ENCODE measurements around the gene BTN1A1. TPM values are rescaled to one million over a fixed set of nuclear protein-coding genes. Genes with fewer than 3 reads are reported as not detected.

BTN1A1 gene
- polyA plus RNA-seq, 2 of the 4 experiments (the other 2 are of a cell fraction) = not detected

Small RNA genes within 50 kb of the gene (small RNA-seq; reads per million reads assigned to genes)
- gene RNU6-502P = 0 reads per million in 6 experiments

Other genes with a start within 250 kb of the BTN1A1 start
- gene BTN3A2, start 135.1 kb upstream of the BTN1A1 start, polyA plus RNA-seq (2011; rRNA removed) = 13.4 and 13.5 TPM in 2 replicates
- gene BTN3A2, start 135.1 kb upstream of the BTN1A1 start, polyA plus RNA-seq (2017; fragmentation: RNase III; extraction: RNeasy Plus Mini Kit Qiagen cat#74134 plus additional on column Dnase treatment) = 4.2 to 5.1 TPM (median 4.8 TPM) in 3 replicates
- 6.5 and 7.0 TPM in 2 replicates for gene BTN2A2, start 117.2 kb upstream of the BTN1A1 start, polyA plus RNA-seq (2011; rRNA removed)
- gene BTN2A2, start 117.2 kb upstream of the BTN1A1 start, polyA plus RNA-seq (2017; fragmentation: RNase III; extraction: RNeasy Plus Mini Kit Qiagen cat#74134 plus additional on column Dnase treatment) = 6.7 to 9.5 TPM (median 7.5 TPM) in 3 replicates
- gene BTN3A1, start 98.0 kb upstream of the BTN1A1 start, polyA plus RNA-seq (2011; rRNA removed) = 8.1 and 13.6 TPM in 2 replicates
- 3.8 to 5.5 TPM (median 4.0 TPM) in 3 replicates for gene BTN3A1, start 98.0 kb upstream of the BTN1A1 start, polyA plus RNA-seq (2017; fragmentation: RNase III; extraction: RNeasy Plus Mini Kit Qiagen cat#74134 plus additional on column Dnase treatment)
- 2.7 and 3.9 TPM in 2 replicates for gene BTN3A3, start 59.8 kb upstream of the BTN1A1 start, polyA plus RNA-seq (2011; rRNA removed)
- gene BTN3A3, start 59.8 kb upstream of the BTN1A1 start, polyA plus RNA-seq (2017; fragmentation: RNase III; extraction: RNeasy Plus Mini Kit Qiagen cat#74134 plus additional on column Dnase treatment) = 1.5 to 1.9 TPM (median 1.6 TPM) in 3 replicates
- gene BTN2A1, start 42.3 kb upstream of the BTN1A1 start, polyA plus RNA-seq (2011; rRNA removed) = 20.7 and 21.8 TPM in 2 replicates
- 19.2 to 20.3 TPM (median 19.3 TPM) in 3 replicates for gene BTN2A1, start 42.3 kb upstream of the BTN1A1 start, polyA plus RNA-seq (2017; fragmentation: RNase III; extraction: RNeasy Plus Mini Kit Qiagen cat#74134 plus additional on column Dnase treatment)
- 59.0 and 62.9 TPM in 2 replicates for gene HMGN4, start 38.1 kb downstream of the BTN1A1 start, polyA plus RNA-seq (2011; rRNA removed)
- 52.8 to 55.0 TPM (median 53.0 TPM) in 3 replicates for gene HMGN4, start 38.1 kb downstream of the BTN1A1 start, polyA plus RNA-seq (2017; fragmentation: RNase III; extraction: RNeasy Plus Mini Kit Qiagen cat#74134 plus additional on column Dnase treatment)
- gene ABT1, start 96.7 kb downstream of the BTN1A1 start, polyA plus RNA-seq (2011; rRNA removed) = 10.6 and 11.9 TPM in 2 replicates
- gene ABT1, start 96.7 kb downstream of the BTN1A1 start, polyA plus RNA-seq (2017; fragmentation: RNase III; extraction: RNeasy Plus Mini Kit Qiagen cat#74134 plus additional on column Dnase treatment) = 10.6 to 11.5 TPM (median 11.1 TPM) in 3 replicates
- gene ZNF322, start 159.4 kb downstream of the BTN1A1 start, polyA plus RNA-seq (2011; rRNA removed) = 12.3 and 14.5 TPM in 2 replicates
- 5.6 to 6.1 TPM (median 6.0 TPM) in 3 replicates for gene ZNF322, start 159.4 kb downstream of the BTN1A1 start, polyA plus RNA-seq (2017; fragmentation: RNase III; extraction: RNeasy Plus Mini Kit Qiagen cat#74134 plus additional on column Dnase treatment)